ENCODE measurements around the gene PTPRD.

DNA sequence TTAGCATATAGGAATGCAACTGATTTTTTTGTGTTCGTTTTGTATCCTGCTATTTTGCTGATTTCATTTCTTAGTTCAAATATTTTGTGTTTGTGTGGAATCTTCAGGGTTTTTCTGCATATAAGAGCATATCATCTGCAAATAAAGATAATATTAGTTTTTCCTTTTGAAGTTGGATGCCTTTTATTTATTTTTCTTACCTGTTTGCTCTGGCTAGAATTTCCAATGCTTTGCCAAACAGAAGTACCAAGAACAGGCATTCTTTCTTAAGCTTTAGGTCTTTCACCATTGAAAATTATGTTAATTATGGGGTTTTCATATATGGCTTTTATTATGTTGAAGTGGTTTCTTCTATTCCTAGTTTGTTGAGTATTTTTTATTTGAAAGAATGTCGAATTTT is 2308.1 kb downstream of the PTPRD start:
- TF ChIP-seq, protein P1, sequence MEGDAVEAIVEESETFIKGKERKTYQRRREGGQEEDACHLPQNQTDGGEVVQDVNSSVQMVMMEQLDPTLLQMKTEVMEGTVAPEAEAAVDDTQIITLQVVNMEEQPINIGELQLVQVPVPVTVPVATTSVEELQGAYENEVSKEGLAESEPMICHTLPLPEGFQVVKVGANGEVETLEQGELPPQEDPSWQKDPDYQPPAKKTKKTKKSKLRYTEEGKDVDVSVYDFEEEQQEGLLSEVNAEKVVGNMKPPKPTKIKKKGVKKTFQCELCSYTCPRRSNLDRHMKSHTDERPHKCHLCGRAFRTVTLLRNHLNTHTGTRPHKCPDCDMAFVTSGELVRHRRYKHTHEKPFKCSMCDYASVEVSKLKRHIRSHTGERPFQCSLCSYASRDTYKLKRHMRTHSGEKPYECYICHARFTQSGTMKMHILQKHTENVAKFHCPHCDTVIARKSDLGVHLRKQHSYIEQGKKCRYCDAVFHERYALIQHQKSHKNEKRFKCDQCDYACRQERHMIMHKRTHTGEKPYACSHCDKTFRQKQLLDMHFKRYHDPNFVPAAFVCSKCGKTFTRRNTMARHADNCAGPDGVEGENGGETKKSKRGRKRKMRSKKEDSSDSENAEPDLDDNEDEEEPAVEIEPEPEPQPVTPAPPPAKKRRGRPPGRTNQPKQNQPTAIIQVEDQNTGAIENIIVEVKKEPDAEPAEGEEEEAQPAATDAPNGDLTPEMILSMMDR (conservative IDR thresholded peaks at IDR 0.05; ENCODE audit: low read length) = no peak
- no peak for TF ChIP-seq EZH2phosphoT487 (IDR thresholded peaks at IDR 0.05; ENCODE audit: borderline replicate concordance)

All from Loucy (cell line).